Vagina (tissue), 2 donors: ENCODE results near the gene NT5C1B. TPM values are rescaled to one million over a fixed set of nuclear protein-coding genes. Genes with fewer than 3 reads are reported as not detected.

ENCODE experiments used
- DNase-seq, 2 donors: peaks; one replicate each; pipeline ENCODE4 v3.0.0-alpha.2; 2017; ENCODE audit errors: extremely low spot score in 2 of 2
- H3K27ac ChIP-seq: fragments of 200-600 bp; sonication (generic); one replicate; pipeline ENCODE4 v1.5.1; 2019
- H3K27me3 ChIP-seq: fragments of 200-600 bp; sonication (generic); one replicate; pipeline ENCODE4 v1.5.1; 2019
- H3K36me3 ChIP-seq, 2 donors: fragments of 200-600 bp; sonication (generic); one replicate each; pipeline ENCODE4 v1.5.1; 2017 to 2019
- H3K4me1 ChIP-seq: fragments of 200-600 bp; sonication (generic); one replicate; pipeline ENCODE4 v1.5.1; 2019
- H3K4me3 ChIP-seq, 2 donors: fragments of 200-600 bp; sonication (generic); 1 replicate in 1 of 2; 2 replicates in 1 of 2; pipeline ENCODE4 v1.5.1; 2016 to 2019
- H3K9me3 ChIP-seq: fragments of 200-600 bp; sonication (generic); one replicate; pipeline ENCODE4 v1.5.1; 2019
- CTCF ChIP-seq, 3 experiments: fragments of 450-650 bp in 2 of 3; fragments of 200-600 bp in 1 of 3; sonication (generic) in 1 of 3; IDR thresholded peaks; one replicate each; pipeline ENCODE4 v1.5.1; 2017 to 2019; ENCODE audit warnings: antibody characterized with exemption in 3 of 3, mild to moderate bottlenecking in 2 of 3, moderate library complexity in 2 of 3
- POLR2A ChIP-seq, 2 donors: fragments of 450-650 bp; IDR thresholded peaks; one replicate each; pipeline ENCODE4 v1.6.1; 2017; ENCODE audit warnings: antibody characterized with exemption in 2 of 2, mild to moderate bottlenecking in 2 of 2, moderate library complexity in 2 of 2
- POLR2AphosphoS5 ChIP-seq, 2 donors: sonication (generic); formaldehyde crosslinking; IDR thresholded peaks; one replicate each; pipeline ENCODE4 v1.9.0; 2017; ENCODE audit warnings: antibody characterized with exemption in 2 of 2, mild to moderate bottlenecking in 2 of 2, low read depth in 1 of 2; ENCODE audit not compliant: insufficient read depth in 1 of 2
- intact Hi-C: fragments of 100-400 bp; cut with DNase I; formaldehyde crosslinking; loops from one replicate; pipeline ENCODE4 v1.15.1; 2023
- total RNA-seq: library from RNA; depleted of rRNA; stranded (reverse); fragments of >200 nt; gene quantifications from one replicate; pipeline ENCODE4 v1.2.3, GENCODE V29; 2016

NT5C1B gene
- total RNA-seq, 1 donor from 2014 or later, result not detected

GRCh38 chr2:18566145-18566769 lies 23.1 kb downstream of the NT5C1B start:
- Histone ChIP-seq H3K9me3 (no peaks in the 10 kb centered on the region), H3K36me3 (peaks cover 0 to 10% of the 10 kb centered on the region in 2 donors), H3K27ac (no peak overlapping the region), H3K4me3 (no peak overlapping the region), H3K4me1 (no peaks in the 10 kb centered on the region), H3K27me3 (no peaks in the 10 kb centered on the region)
- DNase-seq, result no peak
- intact Hi-C loops, result no loop called here
- no peak for TF ChIP-seq POLR2A (IDR thresholded peaks at IDR 0.05)
- TF ChIP-seq POLR2AphosphoS5 (IDR thresholded peaks at IDR 0.05; ENCODE audit: insufficient read depth in 1 of 2, low read depth in 1 of 2), result no peak
- no peak for TF ChIP-seq CTCF (IDR thresholded peaks at IDR 0.05)

GRCh38 chr2:18560797-18561085 lies 28.6 kb downstream of the NT5C1B start:
- Histone ChIP-seq H3K4me1 (peaks cover 28% of the 10 kb centered on the region), H3K4me3 (peak overlapping the region; percentile 69 to 73), H3K27me3 (no peaks in the 10 kb centered on the region), H3K27ac (peak overlapping the region; percentile 93), H3K9me3 (no peaks in the 10 kb centered on the region), H3K36me3 (peaks cover 0 to 10% of the 10 kb centered on the region in 2 donors)
- intact Hi-C loops, result no loop called here
- DNase-seq, result no peak
- TF ChIP-seq POLR2AphosphoS5 (IDR thresholded peaks at IDR 0.05; ENCODE audit: insufficient read depth in 1 of 2, low read depth in 1 of 2), result peak in 1 of 2 donors; percentile 0
- no peak for TF ChIP-seq CTCF (IDR thresholded peaks at IDR 0.05)
- TF ChIP-seq POLR2A (IDR thresholded peaks at IDR 0.05), result no peak

GRCh38 chr2:18560031-18560796 lies 29.2 kb downstream of the NT5C1B start, which contains the start of gene RDH14:
Gene RDH14, minus strand, starts transcription at chr2:18560653. Its CDS starts 81 bp downstream, at chr2:18560572.
- Histone ChIP-seq H3K27me3 (no peaks in the 10 kb centered on the region), H3K4me1 (peaks cover 28% of the 10 kb centered on the region), H3K4me3 (peak within 1 kb of the TSS; percentile 69 to 73), H3K9me3 (no peaks in the 10 kb centered on the region), H3K27ac (peak within 1 kb of the TSS; percentile 93), H3K36me3 (peaks cover 0 to 13% of the 10 kb centered on the region in 2 donors)
- TF ChIP-seq CTCF (IDR thresholded peaks at IDR 0.05) (no peak), POLR2A (IDR thresholded peaks at IDR 0.05) (no peak), POLR2AphosphoS5 (IDR thresholded peaks at IDR 0.05; ENCODE audit: insufficient read depth in 1 of 2, low read depth in 1 of 2) (peak; percentile 70 to 81)
- intact Hi-C loops, result no loop called here
- DNase-seq, result peak in 1 of 2 donors; percentile 93

- H3K9me3 ChIP-seq, result no peaks in the 10 kb centered on the region
- TF ChIP-seq POLR2A (IDR thresholded peaks at IDR 0.05), result no peak
- no peak for DNase-seq
- peaks cover 0 to 19% of the 10 kb centered on the region in 2 donors for H3K36me3 ChIP-seq
- H3K4me1 ChIP-seq, result peaks cover 28% of the 10 kb centered on the region
- H3K27me3 ChIP-seq, result no peaks in the 10 kb centered on the region
- H3K4me3 ChIP-seq, result peak overlapping the region; percentile 69 to 73
- intact Hi-C loops, result no loop called here
- peak overlapping the region; percentile 93 for H3K27ac ChIP-seq
Measured at GRCh38 chr2:18559531-18560030, 29.8 kb downstream of the NT5C1B start.

- H3K4me1 ChIP-seq, result peaks cover 39% of the 10 kb centered on the region
- peaks cover 0 to 15% of the 10 kb centered on the region in 2 donors for H3K36me3 ChIP-seq
- intact Hi-C loops, result no loop called here
- H3K9me3 ChIP-seq, result no peaks in the 10 kb centered on the region
- TF ChIP-seq POLR2AphosphoS5 (IDR thresholded peaks at IDR 0.05; ENCODE audit: insufficient read depth in 1 of 2, low read depth in 1 of 2) (no peak), CTCF (IDR thresholded peaks at IDR 0.05) (no peak), POLR2A (IDR thresholded peaks at IDR 0.05) (no peak)
- H3K27ac ChIP-seq, result no peak overlapping the region
- DNase-seq, result no peak
- no peaks in the 10 kb centered on the region for H3K27me3 ChIP-seq
- H3K4me3 ChIP-seq, result no peak overlapping the region
Measured at GRCh38 chr2:18558458-18558857, 30.9 kb downstream of the NT5C1B start.
